ENCODE results near the gene CAV3.

- TF ChIP-seq CTCF (conservative IDR thresholded peaks at IDR 0.05), result no peak
- no peak for TF ChIP-seq EZH2 (IDR thresholded peaks at IDR 0.05; ENCODE audit: low read depth)
Observed at GRCh38 chr3:8760506-8760905, 26.9 kb downstream of the CAV3 start.
